HepG2 (cell line): ENCODE data around the gene ARRDC1. TPM values are rescaled to one million over a fixed set of nuclear protein-coding genes. Genes with fewer than 3 reads are reported as not detected.

Experiments
- AKAP8 ChIP-seq: sonication (generic); formaldehyde crosslinking; IDR thresholded peaks from 2 replicates; pipeline ENCODE4 v1.5.1; 2020; ENCODE audit warnings: mild to moderate bottlenecking, missing genetic modification reagents
- CHD4 ChIP-seq: fragments of 200-600 bp; sonication (generic); IDR thresholded peaks from 2 replicates; pipeline ENCODE4 v1.7.0; 2017; ENCODE audit warnings: mild to moderate bottlenecking, low read length, borderline replicate concordance
- ELF4 ChIP-seq: sonication (generic); formaldehyde crosslinking; IDR thresholded peaks from 2 replicates; pipeline ENCODE4 v1.5.0; 2020; ENCODE audit warnings: missing genetic modification reagents, mild to moderate bottlenecking, moderate library complexity, borderline replicate concordance
- FOXM1 ChIP-seq: sonication (generic); formaldehyde crosslinking; IDR thresholded peaks from 2 replicates; pipeline ENCODE4 v1.5.0; 2020; ENCODE audit warnings: missing genetic modification reagents
- FOXO1 ChIP-seq: sonication (generic); formaldehyde crosslinking; IDR thresholded peaks from 2 replicates; pipeline ENCODE4 v1.4.0; 2020; ENCODE audit warnings: missing genetic modification reagents
- GZF1 ChIP-seq: sonication (generic); formaldehyde crosslinking; IDR thresholded peaks from 2 replicates; pipeline ENCODE4 v1.5.1; 2020; ENCODE audit warnings: mild to moderate bottlenecking, missing genetic modification reagents
- HIVEP1 ChIP-seq: sonication (generic); formaldehyde crosslinking; IDR thresholded peaks from 2 replicates; pipeline ENCODE4 v1.4.0; 2020; ENCODE audit warnings: mild to moderate bottlenecking, missing genetic modification reagents
- HNRNPUL1 ChIP-seq: fragments of 200-400 bp; formaldehyde crosslinking; IDR thresholded peaks from 2 replicates; pipeline ENCODE4 v1.6.1; 2017; ENCODE audit warnings: low read depth, mild to moderate bottlenecking, low read length, moderate library complexity
- IKZF4 ChIP-seq: sonication (generic); formaldehyde crosslinking; IDR thresholded peaks from 2 replicates; pipeline ENCODE4 v1.5.1; 2020; ENCODE audit warnings: borderline replicate concordance, mild to moderate bottlenecking, low read depth, missing genetic modification reagents; ENCODE audit errors: not compliant biosample characterization
- JUN ChIP-seq: sonication (generic); formaldehyde crosslinking; IDR thresholded peaks from 2 replicates; pipeline ENCODE4 v1.4.0; 2020; ENCODE audit warnings: mild to moderate bottlenecking, missing genetic modification reagents
- PHF8 ChIP-seq: sonication (generic); formaldehyde crosslinking; IDR thresholded peaks from 2 replicates; pipeline ENCODE4 v1.5.0; 2020; ENCODE audit warnings: missing genetic modification reagents
- POGK ChIP-seq: sonication (generic); formaldehyde crosslinking; conservative IDR thresholded peaks from 2 replicates; pipeline ENCODE4 v1.8.0; 2022; ENCODE audit warnings: mild to moderate bottlenecking, moderate library complexity, missing genetic modification reagents
- RNF2 ChIP-seq: fragments of 450-650 bp; conservative IDR thresholded peaks from 2 replicates; pipeline ENCODE4 v1.6.1; 2016; ENCODE audit warnings: low read depth
- RNF219 ChIP-seq: sonication (generic); formaldehyde crosslinking; IDR thresholded peaks from 2 replicates; pipeline ENCODE4 v1.5.0; 2020; ENCODE audit warnings: mild to moderate bottlenecking, missing genetic modification reagents
- RXRA ChIP-seq: sonication (generic); formaldehyde crosslinking; IDR thresholded peaks from 2 replicates; pipeline ENCODE4 v1.5.1; 2020; ENCODE audit warnings: missing genetic modification reagents
- SOX5 ChIP-seq: IDR thresholded peaks from 2 replicates; pipeline ENCODE4 v1.6.1; 2016; ENCODE audit warnings: borderline replicate concordance
- TSC22D2 ChIP-seq: sonication (generic); formaldehyde crosslinking; IDR thresholded peaks from 2 replicates; pipeline ENCODE4 v1.5.1; 2020; ENCODE audit warnings: missing genetic modification reagents, mild to moderate bottlenecking, borderline replicate concordance
- ZBTB2 ChIP-seq: sonication (generic); formaldehyde crosslinking; IDR thresholded peaks from 2 replicates; pipeline ENCODE4 v1.8.0; 2022; ENCODE audit warnings: low read depth, missing genetic modification reagents
- ZBTB42 ChIP-seq: sonication (generic); formaldehyde crosslinking; IDR thresholded peaks from 2 replicates; pipeline ENCODE4 v1.5.0; 2020; ENCODE audit warnings: mild to moderate bottlenecking, missing genetic modification reagents
- ZBTB7B ChIP-seq: sonication (generic); formaldehyde crosslinking; IDR thresholded peaks from 2 replicates; pipeline ENCODE4 v1.4.0; 2020; ENCODE audit warnings: missing genetic modification reagents
- ZNF441 ChIP-seq: sonication (generic); formaldehyde crosslinking; IDR thresholded peaks from 2 replicates; pipeline ENCODE4 v1.7.0; 2021; ENCODE audit warnings: missing genetic modification reagents, borderline replicate concordance
- ZNF577 ChIP-seq: sonication (generic); formaldehyde crosslinking; IDR thresholded peaks from 2 replicates; pipeline ENCODE4 v1.4.0; 2020; ENCODE audit warnings: mild to moderate bottlenecking, low read depth, missing genetic modification reagents, borderline replicate concordance
- ZNF597 ChIP-seq: sonication (generic); formaldehyde crosslinking; IDR thresholded peaks from 2 replicates; pipeline ENCODE4 v1.5.0; 2020; ENCODE audit warnings: missing genetic modification reagents
- polyA plus RNA-seq, 8 experiments: library from polyadenylated mRNA; depleted of rRNA in 3 of 8; stranded (reverse) in 7 of 8; unstranded in 1 of 8; fragments of >200 nt; fragmentation: Illumina TruSeq in 4 of 8; extraction: Trizol in 4 of 8; gene quantifications; 2 replicates each; pipeline versions ENCODE4 v1.2.1 to v1.2.3, GENCODE V29; 2011 to 2016; ENCODE audit warnings: low read depth in 4 of 8, missing spikeins in 1 of 8, mixed read lengths in 1 of 8; ENCODE audit not compliant: insufficient read depth in 1 of 8
- total RNA-seq, 5 experiments: library from RNA; depleted of rRNA; stranded (reverse); fragments of >200 nt; fragmentation: Illumina TruSeq; extraction: Trizol; gene quantifications; 2 replicates each; pipeline ENCODE4 v1.2.3, GENCODE V29; 2016; ENCODE audit warnings: low read depth in 1 of 5

ARRDC1 gene
- total and polyA plus RNA-seq, 2 of the 13 experiments (the other 11 are each of a cell fraction or from before 2014, with no cell fraction given): 21.7 to 44.4 TPM

GRCh38 chr9:137618105-137619067 is 12.9 kb downstream of the ARRDC1 start, which contains the start of gene EHMT1 (continued):
- peak; percentile 47; the same call in 1 of the 2 replicates for TF ChIP-seq POGK (CRISPR knock-in tag)
- peak; percentile 85; the same call in 1 of the 2 replicates for TF ChIP-seq AKAP8 (CRISPR knock-in tag)
- TF ChIP-seq PHF8 (CRISPR knock-in tag): peak; percentile 91
- TF ChIP-seq HNRNPUL1: no peak
- TF ChIP-seq ZBTB7B: 0 out of 2 replicates have a peak, but pooled peaks have one; percentile 43
- TF ChIP-seq ZNF441: 0 out of 2 replicates have a peak, but pooled peaks have one; percentile 34
- TF ChIP-seq ZBTB2 (CRISPR knock-in tag): no peak; the same call in none of the 2 replicates
- no peak for TF ChIP-seq ZNF597 (CRISPR knock-in tag)
- TF ChIP-seq SOX5 (CRISPR knock-in tag): peak; percentile 26; the same call in 1 of the 2 replicates
- no peak for TF ChIP-seq JUN (CRISPR knock-in tag)
- no peak for TF ChIP-seq GZF1 (CRISPR knock-in tag)
- TF ChIP-seq RXRA (CRISPR knock-in tag): peak; percentile 47
- no peak for TF ChIP-seq ZNF577 (CRISPR knock-in tag)
- TF ChIP-seq ELF4 (CRISPR knock-in tag): no peak
- peak; percentile 76 for TF ChIP-seq HIVEP1 (CRISPR knock-in tag)
- no peak for TF ChIP-seq TSC22D2 (CRISPR knock-in tag)
- TF ChIP-seq FOXM1: no peak
- TF ChIP-seq RNF2: no peak
- no peak; the same call in 1 of the 2 replicates for TF ChIP-seq RNF219 (CRISPR knock-in tag)
- TF ChIP-seq CHD4: no peak
- TF ChIP-seq ZBTB42 (CRISPR knock-in tag): no peak
- no peak for TF ChIP-seq IKZF4 (CRISPR knock-in tag)
- no peak for TF ChIP-seq FOXO1 (CRISPR knock-in tag)
